Skeletal muscle tissue (tissue), 4 donors: ENCODE measurements around the gene GRM7. TPM values are rescaled to one million over a fixed set of nuclear protein-coding genes. Genes with fewer than 3 reads are reported as not detected.

ENCODE experiments used
- H3K27ac ChIP-seq: one replicate; pipeline ENCODE4 v1.7.0; 2013; ENCODE audit warnings: mild to moderate bottlenecking, low read depth, low read length, inconsistent platforms
- H3K27me3 ChIP-seq, 3 donors: one replicate each; pipeline ENCODE4 v1.7.0; 2013; ENCODE audit warnings: low read length in 3 of 3; ENCODE audit not compliant: control insufficient read depth in 3 of 3, insufficient read depth in 3 of 3
- H3K36me3 ChIP-seq, 3 donors: one replicate each; pipeline ENCODE4 v1.7.0; 2013; ENCODE audit warnings: low read length in 3 of 3; ENCODE audit not compliant: control insufficient read depth in 3 of 3, insufficient read depth in 3 of 3
- H3K4me1 ChIP-seq, 3 donors: one replicate each; pipeline ENCODE4 v1.7.0; 2013; ENCODE audit warnings: low read length in 3 of 3, mild to moderate bottlenecking in 3 of 3; ENCODE audit not compliant: control insufficient read depth in 3 of 3, insufficient read depth in 3 of 3
- H3K4me3 ChIP-seq, 3 donors: one replicate each; pipeline ENCODE4 v1.7.0; 2013; ENCODE audit warnings: low read length in 3 of 3
- H3K9ac ChIP-seq, 3 donors: one replicate each; pipeline ENCODE4 v1.7.0; 2013; ENCODE audit warnings: low read length in 3 of 3, mild to moderate bottlenecking in 3 of 3, moderate library complexity in 2 of 3, low read depth in 1 of 3
- H3K9me3 ChIP-seq, 3 donors: one replicate each; pipeline ENCODE4 v1.7.0; 2013; ENCODE audit warnings: low read length in 3 of 3; ENCODE audit not compliant: control insufficient read depth in 3 of 3
- total RNA-seq: library from RNA; depleted of rRNA; stranded (reverse); fragments of >200 nt; gene quantifications from one replicate; pipeline ENCODE4 v1.2.3, GENCODE V29; 2014
- donor health status: Osteomylitis.

GRM7 gene
- total RNA-seq, 1 donor from 2014 or later: 1.0 TPM

- no peaks in the 10 kb centered on the region for H3K4me1 ChIP-seq
- H3K9ac ChIP-seq: no peak overlapping the region
- no peaks in the 10 kb centered on the region for H3K27me3 ChIP-seq
- H3K4me3 ChIP-seq: no peak overlapping the region
- H3K27ac ChIP-seq: no peak overlapping the region
- H3K9me3 ChIP-seq: no peaks in the 10 kb centered on the region
- H3K36me3 ChIP-seq: no peaks in the 10 kb centered on the region
Measured at GRCh38 chr3:7546253-7546652, 685.3 kb downstream of the GRM7 start.

- H3K4me1 ChIP-seq: no peaks in the 10 kb centered on the region
- no peak overlapping the region for H3K9ac ChIP-seq
- no peak overlapping the region for H3K27ac ChIP-seq
- no peaks in the 10 kb centered on the region for H3K36me3 ChIP-seq
- H3K9me3 ChIP-seq: no peaks in the 10 kb centered on the region
- H3K27me3 ChIP-seq: no peaks in the 10 kb centered on the region
- no peak overlapping the region for H3K4me3 ChIP-seq
Measured at GRCh38 chr3:7547826-7548225, 686.9 kb downstream of the GRM7 start.

GRCh38 chr3:7562892-7563291 is 702.0 kb downstream of the GRM7 start:
- Histone ChIP-seq H3K4me1 (no peaks in the 10 kb centered on the region), H3K36me3 (no peaks in the 10 kb centered on the region), H3K27ac (no peak overlapping the region), H3K9ac (no peak overlapping the region), H3K27me3 (no peaks in the 10 kb centered on the region), H3K4me3 (no peak overlapping the region), H3K9me3 (no peaks in the 10 kb centered on the region)

- no peak overlapping the region for H3K9ac ChIP-seq
- H3K27me3 ChIP-seq: no peaks in the 10 kb centered on the region
- H3K27ac ChIP-seq: no peak overlapping the region
- no peaks in the 10 kb centered on the region for H3K36me3 ChIP-seq
- no peaks in the 10 kb centered on the region for H3K4me1 ChIP-seq
- H3K4me3 ChIP-seq: no peak overlapping the region
- H3K9me3 ChIP-seq: no peaks in the 10 kb centered on the region
Measured at GRCh38 chr3:7565574-7565973, 704.7 kb downstream of the GRM7 start.

- no peak overlapping the region for H3K9ac ChIP-seq
Measured at GRCh38 chr3:7567160-7567559, 706.2 kb downstream of the GRM7 start.

GRCh38 chr3:7568526-7569184 is 707.7 kb downstream of the GRM7 start:
- Histone ChIP-seq H3K4me1 (no peaks in the 10 kb centered on the region), H3K9me3 (no peaks in the 10 kb centered on the region), H3K27ac (no peak overlapping the region), H3K4me3 (no peak overlapping the region), H3K9ac (no peak overlapping the region), H3K36me3 (no peaks in the 10 kb centered on the region), H3K27me3 (no peaks in the 10 kb centered on the region)

More at GRCh38 chr3:7567160-7567559, 706.2 kb downstream of the GRM7 start:
- H3K4me1 ChIP-seq: no peaks in the 10 kb centered on the region
- H3K4me3 ChIP-seq: no peak overlapping the region
- H3K27ac ChIP-seq: no peak overlapping the region
- no peaks in the 10 kb centered on the region for H3K36me3 ChIP-seq
- no peaks in the 10 kb centered on the region for H3K27me3 ChIP-seq
- H3K9me3 ChIP-seq: no peaks in the 10 kb centered on the region

GRCh38 chr3:7573330-7573729 is 712.4 kb downstream of the GRM7 start:
- no peak overlapping the region for H3K9ac ChIP-seq
- no peaks in the 10 kb centered on the region for H3K27me3 ChIP-seq
- H3K4me3 ChIP-seq: no peak overlapping the region
- no peak overlapping the region for H3K27ac ChIP-seq
- H3K4me1 ChIP-seq: no peaks in the 10 kb centered on the region
- no peaks in the 10 kb centered on the region for H3K9me3 ChIP-seq
- no peaks in the 10 kb centered on the region for H3K36me3 ChIP-seq

- Histone ChIP-seq H3K9ac (no peak overlapping the region), H3K4me1 (no peaks in the 10 kb centered on the region), H3K27me3 (no peaks in the 10 kb centered on the region), H3K4me3 (no peak overlapping the region), H3K36me3 (no peaks in the 10 kb centered on the region), H3K9me3 (no peaks in the 10 kb centered on the region), H3K27ac (no peak overlapping the region)
Measured at GRCh38 chr3:7574435-7574834, 713.5 kb downstream of the GRM7 start.

- no peak overlapping the region for H3K27ac ChIP-seq
- no peaks in the 10 kb centered on the region for H3K36me3 ChIP-seq
- H3K4me1 ChIP-seq: no peaks in the 10 kb centered on the region
- no peaks in the 10 kb centered on the region for H3K9me3 ChIP-seq
- H3K27me3 ChIP-seq: no peaks in the 10 kb centered on the region
- no peak overlapping the region for H3K9ac ChIP-seq
- H3K4me3 ChIP-seq: no peak overlapping the region
Measured at GRCh38 chr3:7576071-7576470, 715.2 kb downstream of the GRM7 start.

- H3K9ac ChIP-seq: no peak overlapping the region
- no peaks in the 10 kb centered on the region for H3K27me3 ChIP-seq
- H3K4me1 ChIP-seq: no peaks in the 10 kb centered on the region
- no peak overlapping the region for H3K4me3 ChIP-seq
- no peaks in the 10 kb centered on the region for H3K36me3 ChIP-seq
- H3K9me3 ChIP-seq: no peaks in the 10 kb centered on the region
- no peak overlapping the region for H3K27ac ChIP-seq
Measured at GRCh38 chr3:7576506-7576905, 715.6 kb downstream of the GRM7 start.
